Left lung (tissue), 10 donors: ENCODE measurements around the gene GPRIN1. TPM values are rescaled to one million over a fixed set of nuclear protein-coding genes. Genes with fewer than 3 reads are reported as not detected.
"Not testable (repeated sequence)": the region's sequence is repeated elsewhere in the genome, so short reads cannot be mapped to it uniquely, and the experiment has no call there.

ENCODE experiments used
- ATAC-seq: fragments of 200-7000 bp; cut with Tn5 transposase; one replicate; pipeline ENCODE4 v1.9.1; 2020; ENCODE audit warnings: moderate library complexity
- DNase-seq, 4 donors: peaks; one replicate each; pipeline ENCODE4 v3.0.0-alpha.2; 2013 to 2020
- H3K27ac ChIP-seq, 2 donors: fragments of 200-600 bp; sonication (generic) in 1 of 2; one replicate each; pipeline versions ENCODE4 v1.5.0 to v1.8.0; 2020 to 2021
- H3K27me3 ChIP-seq, 2 donors: fragments of 200-600 bp; sonication (generic) in 1 of 2; one replicate each; pipeline versions ENCODE4 v1.5.0 to v1.8.0; 2020 to 2021
- H3K36me3 ChIP-seq, 2 donors: fragments of 200-600 bp; sonication (generic) in 1 of 2; one replicate each; pipeline versions ENCODE4 v1.5.0 to v1.8.0; 2020 to 2021
- H3K4me1 ChIP-seq, 2 donors: fragments of 200-600 bp; one replicate each; pipeline ENCODE4 v1.8.0; 2021
- H3K4me3 ChIP-seq, 2 donors: fragments of 200-600 bp; sonication (generic) in 1 of 2; one replicate each; pipeline versions ENCODE4 v1.5.0 to v1.8.0; 2020 to 2021; ENCODE audit warnings: mild to moderate bottlenecking in 1 of 2
- H3K9me3 ChIP-seq, 2 donors: fragments of 200-600 bp; sonication (generic) in 1 of 2; one replicate each; pipeline versions ENCODE4 v1.5.0 to v1.8.0; 2020 to 2021
- CTCF ChIP-seq, 2 donors: fragments of 200-600 bp; sonication (generic) in 1 of 2; IDR thresholded peaks; one replicate each; pipeline versions ENCODE4 v1.5.0 to v1.8.0; 2021; ENCODE audit warnings: antibody characterized with exemption in 2 of 2
- intact Hi-C, 2 donors: fragments of 100-400 bp; cut with DNase I; formaldehyde crosslinking; loops; one replicate each; pipeline versions ENCODE4 v1.11.2 to v1.14.2; 2022
- polyA plus RNA-seq, 6 donors: library from polyadenylated mRNA; unstranded; fragments of 120-200 nt; gene quantifications; one replicate each; pipeline ENCODE4 v1.2.1, GENCODE V29; 2013; ENCODE audit not compliant: insufficient read length in 6 of 6
- total RNA-seq, 2 donors: library from RNA; stranded (reverse); fragmentation: NEBNext Ultra II Directional; extraction: Animal tissue kit (Norgen Biotek cat#: 25700); gene quantifications; one replicate each; pipeline ENCODE4 v1.2.1, GENCODE V29; 2021
- donor health status: DM: no; HTN: yes; CAD: no.
- donor health status: DM: no; HTN: no; CAD: no.

Gene GPRIN1
- total and polyA plus RNA-seq, 8 donors = 0.70 to 2.6 (median 1.1) TPM

- Histone ChIP-seq H3K4me3 (no peak overlapping the region), H3K27ac (no peak overlapping the region), H3K27me3 (peaks cover 0 to 29% of the 10 kb centered on the region in 2 donors), H3K4me1 (peaks cover 0 to 17% of the 10 kb centered on the region in 2 donors), H3K9me3 (no peaks in the 10 kb centered on the region), H3K36me3 (no peaks in the 10 kb centered on the region)
- no peak for TF ChIP-seq CTCF (IDR thresholded peaks at IDR 0.05)
- ATAC-seq (no peak), DNase-seq (peak in 1 of 4 donors; percentile 48)
- intact Hi-C loops = no loop called here
Observed at GRCh38 chr5:176606032-176606431, 3.9 kb downstream of the GPRIN1 start.

GRCh38 chr5:176603091-176603490 is 6.9 kb downstream of the GPRIN1 start:
- DNase-seq = no peak
- TF ChIP-seq CTCF (IDR thresholded peaks at IDR 0.05) = no peak
- Histone ChIP-seq H3K36me3 (no peaks in the 10 kb centered on the region), H3K27ac (no peak overlapping the region), H3K4me3 (no peak overlapping the region), H3K9me3 (no peaks in the 10 kb centered on the region), H3K27me3 (peaks cover 0 to 11% of the 10 kb centered on the region in 2 donors), H3K4me1 (no peaks in the 10 kb centered on the region)
- intact Hi-C loops = no loop called here
- ATAC-seq = no peak

GRCh38 chr5:176601901-176602482 is 8.0 kb downstream of the GPRIN1 start:
- no peaks in the 10 kb centered on the region for H3K36me3 ChIP-seq
- DNase-seq = peak in 1 of 4 donors; percentile 58
- ATAC-seq = no peak
- H3K4me1 ChIP-seq = peaks cover 0 to 3% of the 10 kb centered on the region in 2 donors
- TF ChIP-seq CTCF (IDR thresholded peaks at IDR 0.05) = no peak
- intact Hi-C loops = no loop called here
- H3K27ac ChIP-seq = no peak overlapping the region
- H3K4me3 ChIP-seq = no peak overlapping the region
- H3K27me3 ChIP-seq = peaks cover 0 to 20% of the 10 kb centered on the region in 2 donors
- no peaks in the 10 kb centered on the region for H3K9me3 ChIP-seq

GRCh38 chr5:176599749-176600430 is 10.1 kb downstream of the GPRIN1 start:
- H3K27ac ChIP-seq, H3K4me3 ChIP-seq, ATAC-seq, H3K9me3 ChIP-seq, intact Hi-C loops, H3K36me3 ChIP-seq, DNase-seq: not testable (repeated sequence)
- H3K4me1 ChIP-seq = peaks cover 0 to 10% of the 10 kb centered on the region in 2 donors
- peaks cover 0 to 41% of the 10 kb centered on the region in 2 donors for H3K27me3 ChIP-seq

- ATAC-seq (no peak), DNase-seq (peak in 1 of 4 donors; percentile 45)
- Histone ChIP-seq H3K9me3 (no peaks in the 10 kb centered on the region), H3K4me1 (peaks cover 0 to 10% of the 10 kb centered on the region in 2 donors), H3K4me3 (no peak overlapping the region), H3K27me3 (peaks cover 0 to 42% of the 10 kb centered on the region in 2 donors), H3K27ac (no peak overlapping the region), H3K36me3 (no peaks in the 10 kb centered on the region)
- no peak for TF ChIP-seq CTCF (IDR thresholded peaks at IDR 0.05)
- intact Hi-C loops = no loop called here
Observed at GRCh38 chr5:176597417-176598389, 12.3 kb downstream of the GPRIN1 start.
